ENCODE results near the gene ZNF428.
"Not testable (repeated sequence)": the region's sequence is repeated elsewhere in the genome, so short reads cannot be mapped to it uniquely, and the experiment has no call there.

The ZNF428 gene

DNA sequence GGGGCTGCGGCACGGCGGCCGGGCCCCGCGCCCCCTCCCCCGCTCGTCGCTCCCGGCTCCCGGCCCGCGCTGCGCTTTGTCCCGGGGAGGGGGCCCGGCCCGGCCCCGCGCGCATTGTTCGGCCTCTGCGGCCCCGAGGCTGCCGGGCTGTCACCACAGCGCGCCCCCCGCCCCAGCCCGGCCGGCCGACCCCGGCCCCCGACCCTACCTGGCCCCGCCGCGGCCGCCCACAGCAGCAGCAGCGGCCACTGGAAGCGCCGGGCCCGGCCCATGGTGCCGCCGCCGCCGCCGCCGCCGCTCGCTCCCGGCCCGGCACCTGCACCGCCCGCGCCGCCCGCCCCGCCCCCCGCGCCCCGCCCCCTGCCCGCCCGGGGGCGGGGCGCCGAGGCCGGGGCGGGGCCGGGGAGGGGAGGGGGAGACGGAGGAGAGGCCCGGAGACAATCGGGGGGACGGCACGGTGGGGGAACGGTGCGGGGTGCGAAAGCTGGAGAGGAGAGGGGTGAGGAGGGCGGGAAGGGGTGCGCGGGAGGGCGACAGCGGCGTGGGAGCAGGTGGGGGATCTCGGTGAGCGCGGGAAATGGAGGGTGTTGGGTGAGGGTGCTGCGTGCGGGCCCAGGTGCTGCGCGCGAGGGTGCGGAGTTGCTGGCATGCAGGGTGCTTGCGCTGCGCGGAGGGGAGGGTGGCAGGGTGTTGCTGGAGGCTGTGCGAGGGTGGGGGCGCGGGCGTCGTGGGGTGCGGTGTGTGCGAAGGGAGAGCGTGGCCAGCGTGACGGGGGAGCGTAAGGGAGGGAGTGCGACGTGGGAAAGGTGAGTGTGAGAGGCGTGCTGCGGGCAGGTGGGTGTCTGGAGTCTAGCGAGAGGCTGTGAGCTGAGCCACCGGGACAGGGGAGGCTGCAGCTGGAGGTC, 20.3 kb upstream of the ZNF428 start, which contains the start of gene CADM4:
CADM4 (minus strand) TSS at position 332 of the 905 bp plus-strand sequence; CDS start at position 272, 60 bp downstream.
- DNase-seq (ENCODE audit: low read depth, low spot score): peak; percentile 46

DNA sequence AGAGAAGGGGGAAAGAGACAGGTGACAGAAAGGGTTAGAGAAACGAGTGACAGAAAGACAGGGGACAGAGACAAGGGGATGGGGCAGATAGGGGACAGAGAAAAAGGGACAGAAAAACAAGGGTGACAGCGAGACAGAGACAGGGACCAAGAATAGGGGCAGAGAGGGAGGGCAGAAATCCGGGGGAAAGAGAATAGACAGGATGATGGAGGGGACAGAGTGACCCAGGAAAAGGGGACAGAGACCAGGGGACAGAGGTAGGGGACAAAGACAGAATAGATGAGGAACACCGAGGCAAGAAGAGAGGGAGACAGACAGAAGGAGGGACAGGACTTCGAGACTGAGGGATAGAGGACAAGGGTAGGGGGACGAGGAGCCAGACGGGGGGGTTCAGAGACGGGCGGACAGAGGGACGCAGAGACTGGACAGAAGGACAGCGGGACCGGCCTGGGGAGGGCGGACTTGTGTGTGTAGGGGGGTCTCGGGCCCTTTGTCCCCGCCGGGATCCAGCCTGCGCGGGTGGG, 19.6 kb upstream of the ZNF428 start:
- no peak for DNase-seq (ENCODE audit: low read depth, low spot score)

GRCh38 chr19:43638214-43638994, 19.0 kb upstream of the ZNF428 start:
- no peak for DNase-seq (ENCODE audit: low read depth, low spot score)

- DNase-seq (ENCODE audit: low read depth, low spot score): peak; percentile 70
These were observed 16.8 kb upstream of the ZNF428 start for GRCh38 chr19:43636121-43636683.

DNA sequence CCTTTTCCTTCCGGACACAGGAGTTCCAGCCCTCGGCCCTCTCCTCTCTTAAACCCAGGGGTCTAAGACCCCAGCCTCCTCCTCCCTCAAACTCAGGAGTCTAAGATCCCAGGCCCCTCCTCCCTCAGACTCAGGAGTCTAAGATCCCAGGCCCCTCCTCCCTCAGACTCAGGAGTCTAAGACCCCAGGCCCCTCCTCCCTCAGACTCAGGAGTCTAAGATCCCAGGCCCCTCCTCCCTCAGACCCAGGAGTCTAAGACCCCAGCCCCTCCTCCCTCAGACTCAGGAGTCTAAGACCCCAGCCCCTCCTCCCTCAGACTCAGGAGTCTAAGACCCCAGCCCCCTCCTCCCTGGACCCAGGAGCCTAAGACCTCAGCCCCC, 16.1 kb upstream of the ZNF428 start:
- not testable (repeated sequence) for DNase-seq (ENCODE audit: low read depth, low spot score)

DNA sequence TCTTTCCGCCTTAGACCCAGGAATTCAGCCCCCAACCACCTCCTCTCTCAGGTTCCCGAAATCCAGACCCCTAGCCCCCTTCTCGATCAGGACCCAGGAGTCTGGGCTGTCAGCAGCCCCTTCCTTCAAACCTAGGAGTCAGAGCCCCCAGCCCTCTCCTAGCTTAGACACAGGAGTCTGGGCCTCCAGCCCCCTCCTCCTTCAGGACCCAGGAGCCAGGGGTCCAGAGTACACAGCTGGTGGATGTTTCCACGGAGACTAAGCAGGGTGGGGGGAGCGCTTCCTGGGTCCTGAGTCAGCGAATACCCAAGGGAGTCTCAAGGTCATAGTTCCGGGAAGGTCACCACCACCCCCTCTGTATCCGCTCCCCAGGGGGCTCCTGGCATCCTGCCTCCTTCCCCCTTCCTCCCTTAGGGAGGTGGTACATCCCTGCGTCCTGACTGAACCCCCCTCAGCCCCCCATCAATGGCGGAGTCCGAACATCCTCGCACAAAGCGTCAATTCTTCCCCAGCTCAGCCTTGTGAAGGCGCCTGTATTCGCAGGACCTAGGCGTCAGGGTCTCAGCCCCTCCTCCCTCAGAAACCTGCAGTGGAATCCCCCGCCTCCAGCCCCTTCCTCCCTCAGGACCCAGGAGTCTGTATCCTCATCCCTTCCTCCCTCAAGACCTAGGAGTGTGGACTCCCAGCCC, 15.6 kb upstream of the ZNF428 start:
- peak; percentile 48 for DNase-seq (ENCODE audit: low read depth, low spot score)

DNA sequence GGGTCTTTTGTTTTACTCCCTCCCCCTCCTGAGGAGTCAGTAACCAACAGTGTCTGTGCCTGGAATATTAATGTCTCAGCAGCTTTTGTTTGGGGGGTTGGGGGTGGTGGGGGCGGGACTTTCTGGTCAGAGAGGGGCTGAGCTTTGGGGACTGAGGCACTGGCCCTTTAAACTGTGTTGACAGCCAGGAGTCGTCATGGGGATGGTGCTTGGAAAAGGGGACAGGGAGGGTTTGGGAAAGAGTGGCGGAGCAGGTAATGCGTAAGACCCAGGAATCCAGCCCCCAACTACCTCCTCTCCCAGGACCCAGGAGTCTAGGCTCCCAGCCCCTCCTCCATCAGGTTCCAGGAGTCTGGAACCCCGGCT, 15.1 kb upstream of the ZNF428 start:
- DNase-seq (ENCODE audit: low read depth, low spot score): peak; percentile 38

GRCh38 chr19:43634068-43634467, 14.6 kb upstream of the ZNF428 start:
- DNase-seq (ENCODE audit: low read depth, low spot score): no peak

- DNase-seq (ENCODE audit: low read depth, low spot score): no peak
These were observed 14.1 kb upstream of the ZNF428 start for GRCh38 chr19:43633520-43633919.

GRCh38 chr19:43631491-43631890, 12.1 kb upstream of the ZNF428 start:
- no peak for DNase-seq (ENCODE audit: low read depth, low spot score)

DNA sequence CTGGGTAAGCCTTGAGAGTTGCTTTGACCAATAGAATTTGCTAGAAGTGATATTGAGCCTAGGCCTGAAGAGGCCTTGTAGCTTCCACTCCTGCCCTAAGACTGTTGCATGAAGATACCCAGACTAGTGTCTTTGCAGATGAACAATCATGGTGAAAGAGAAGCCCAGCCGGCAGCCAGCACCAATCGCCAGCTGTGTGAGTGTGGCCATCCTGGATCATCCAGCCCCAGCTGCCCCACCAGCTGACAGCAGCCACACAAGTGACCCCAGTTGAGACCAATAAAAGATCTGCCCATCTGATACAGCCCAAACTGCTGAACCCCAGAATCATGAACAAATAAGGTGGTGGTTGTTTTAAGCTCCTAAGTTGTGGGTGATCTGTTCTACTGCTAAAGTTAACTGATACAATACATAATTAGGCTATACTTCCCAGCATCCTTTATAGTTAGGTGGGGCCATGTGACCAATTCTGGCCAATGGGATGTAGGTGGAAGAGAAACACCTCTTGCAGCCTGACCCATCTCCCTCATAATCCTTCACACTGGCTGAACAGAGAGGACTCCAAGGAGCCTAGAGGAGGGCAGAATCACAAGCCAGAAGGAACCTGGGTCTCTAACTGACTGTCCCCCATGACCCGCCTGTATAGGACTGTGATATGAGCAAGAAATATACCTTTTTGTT, 9.4 kb upstream of the ZNF428 start:
- no peak for DNase-seq (ENCODE audit: low read depth, low spot score)

DNA sequence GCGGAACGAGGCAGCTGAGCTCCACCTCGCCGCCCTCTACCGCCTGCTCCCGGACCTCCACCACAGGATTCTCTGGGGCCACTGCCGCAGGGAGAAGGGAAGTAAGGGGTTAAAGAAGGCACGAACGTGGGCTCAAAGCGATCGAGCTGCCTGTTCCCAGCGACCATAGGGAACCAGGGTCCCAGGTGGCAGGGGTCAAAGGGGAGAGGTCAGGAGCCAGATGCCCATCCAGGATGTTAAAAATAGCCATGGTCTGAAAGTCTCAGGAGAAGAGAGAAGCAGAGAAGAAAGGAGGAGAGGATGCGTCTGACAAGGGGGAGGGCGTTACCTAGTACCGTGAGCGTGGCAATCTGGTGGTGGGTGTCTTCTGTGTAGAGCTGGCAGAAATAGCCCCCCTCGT, 7.4 kb upstream of the ZNF428 start:
- DNase-seq (ENCODE audit: low read depth, low spot score): no peak

DNA sequence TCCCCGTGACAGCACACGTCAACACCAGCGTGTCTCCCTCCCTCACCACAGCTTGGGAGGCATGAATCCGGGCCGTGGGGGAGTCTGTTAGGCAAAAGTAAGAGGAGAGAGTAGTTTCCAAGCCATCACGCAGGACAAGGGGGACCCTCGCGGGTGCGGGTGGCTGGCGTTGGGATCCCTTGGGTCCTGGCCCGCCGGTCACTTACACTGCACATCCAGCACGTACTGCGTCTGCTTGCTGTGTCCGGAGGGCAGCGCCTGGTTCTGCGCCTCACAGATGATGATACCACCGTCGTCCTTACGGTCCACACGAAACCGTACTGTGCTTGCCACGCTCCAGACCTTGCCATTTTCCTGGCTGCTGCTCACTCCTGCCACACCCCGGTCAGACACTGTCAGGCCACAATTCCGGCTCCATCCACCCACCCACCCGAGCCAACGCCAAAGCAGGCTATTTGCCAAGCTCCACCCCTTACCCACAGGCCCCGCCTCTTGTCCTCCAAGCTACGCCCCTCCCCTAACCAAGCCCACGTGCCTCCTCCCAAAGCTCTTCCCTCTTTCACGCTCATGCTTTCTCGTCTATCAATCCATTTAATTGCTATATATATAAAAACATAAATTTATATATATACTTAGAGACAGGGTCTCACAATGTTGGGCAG, 6.6 kb upstream of the ZNF428 start:
- DNase-seq (ENCODE audit: low read depth, low spot score): no peak

GRCh38 chr19:43624933-43625332, 5.5 kb upstream of the ZNF428 start:
- DNase-seq (ENCODE audit: low read depth, low spot score): no peak

DNA sequence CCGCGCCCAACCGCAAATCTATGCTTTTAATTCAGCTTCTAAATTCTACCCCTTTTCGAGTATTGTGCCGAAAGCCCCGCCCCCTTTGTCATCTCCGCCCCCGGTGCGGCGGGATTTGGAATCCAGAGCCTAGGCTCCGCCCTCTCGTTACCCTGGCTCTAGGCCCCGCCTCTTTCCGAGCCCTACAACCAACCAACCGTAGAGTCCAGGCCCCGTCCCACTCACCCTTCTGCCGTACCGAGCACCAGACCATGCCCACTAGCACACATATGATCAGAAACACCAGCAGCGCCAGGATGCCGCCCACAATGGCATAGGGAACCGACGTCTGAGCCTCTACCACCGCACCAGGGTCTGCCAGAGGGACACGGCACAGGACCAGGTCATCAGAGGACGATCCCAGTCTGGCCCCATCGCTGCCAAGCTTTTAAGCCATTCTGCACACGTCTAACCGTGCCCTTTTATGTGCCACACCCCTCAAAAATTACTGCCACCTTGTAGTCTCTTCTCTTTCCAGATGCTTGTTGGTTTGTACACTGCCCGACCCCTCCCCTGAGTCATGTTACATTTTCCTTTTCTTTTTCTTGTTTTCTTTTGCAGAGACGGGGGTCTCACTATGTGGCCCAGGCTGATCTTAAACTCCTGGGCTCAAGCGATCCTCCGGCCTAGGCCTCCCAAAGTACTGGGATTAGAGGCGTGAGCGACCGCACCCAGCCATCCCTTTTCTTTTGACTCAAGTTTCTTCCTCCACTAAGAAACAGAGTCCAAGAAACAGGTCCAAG, 4.7 kb upstream of the ZNF428 start:
- no peak for DNase-seq (ENCODE audit: low read depth, low spot score)

DNA sequence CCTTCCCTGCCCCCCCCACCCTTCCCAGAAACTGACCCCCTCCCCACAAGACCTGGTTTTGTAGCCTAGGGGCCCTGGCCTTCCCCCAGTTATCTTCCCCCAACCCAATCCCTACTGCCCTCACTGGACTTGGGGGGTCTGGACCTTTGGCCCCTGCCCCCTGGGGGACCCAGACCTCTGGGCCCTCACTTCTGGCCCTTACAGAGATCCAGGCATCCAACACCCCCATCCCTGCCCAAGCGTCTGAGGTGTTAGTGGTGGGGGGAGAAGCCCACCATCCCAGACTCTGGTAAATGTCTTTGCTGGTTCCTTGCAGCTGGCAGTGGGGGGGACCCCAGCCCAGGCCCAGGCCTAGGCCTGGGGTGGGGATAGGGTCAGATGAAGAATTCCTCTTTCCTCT, 3.5 kb upstream of the ZNF428 start:
- no peak for DNase-seq (ENCODE audit: low read depth, low spot score)

DNA sequence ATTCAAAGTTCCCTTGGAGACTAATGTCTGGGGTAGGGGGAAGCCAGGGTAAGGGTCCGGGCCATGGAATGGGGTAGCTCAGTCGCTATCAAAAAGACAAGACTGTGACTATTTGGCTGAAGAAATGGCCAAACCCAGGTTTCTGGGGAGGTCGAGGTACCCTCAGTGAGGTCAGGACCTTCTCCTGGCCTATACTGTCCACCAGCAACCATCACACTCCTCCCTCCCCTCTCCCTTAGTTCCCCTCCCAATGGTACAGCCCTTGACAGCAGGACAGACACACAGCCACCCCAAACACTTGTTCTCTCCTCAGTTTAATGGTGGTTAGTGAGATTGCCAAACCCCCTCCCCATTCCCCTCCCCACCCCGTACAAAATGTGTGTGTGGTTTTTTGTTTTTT, 2.6 kb upstream of the ZNF428 start:
- DNase-seq (ENCODE audit: low read depth, low spot score): no peak

GRCh38 chr19:43620061-43621001, 902 bp upstream of the ZNF428 start:
- DNase-seq (ENCODE audit: low read depth, low spot score): no peak

DNA sequence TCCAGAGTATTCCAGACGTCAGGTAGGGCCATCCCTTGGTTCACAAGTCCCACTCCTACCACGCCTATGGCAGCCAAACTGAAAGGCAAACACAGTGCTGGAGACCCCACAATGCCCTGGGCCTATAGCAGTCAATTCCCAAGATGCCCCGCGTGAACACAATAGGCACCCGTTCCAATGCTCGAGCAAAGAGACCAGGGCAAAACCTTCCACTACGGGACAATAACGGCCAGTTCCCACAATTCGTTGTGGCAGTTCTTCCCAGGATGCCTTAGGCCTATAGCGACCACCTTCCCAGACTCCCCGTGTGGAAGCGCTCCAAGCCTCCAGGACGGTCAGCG, 538 bp downstream of the ZNF428 start:
- no peak for DNase-seq (ENCODE audit: low read depth, low spot score)
